PC-9 (cell line): ENCODE data around the gene MAGI2.

Experiments used
- CTCF ChIP-seq: fragments of 200-600 bp; sonication (generic); conservative IDR thresholded peaks from 2 replicates; pipeline ENCODE4 v1.6.1; 2017; ENCODE audit warnings: mixed run types, antibody characterized with exemption, mild to moderate bottlenecking, moderate library complexity
- EZH2 ChIP-seq: fragments of 200-600 bp; sonication (generic); IDR thresholded peaks from 2 replicates; pipeline ENCODE4 v1.8.0; 2017; ENCODE audit warnings: antibody characterized with exemption, low read depth

- no peak for TF ChIP-seq CTCF
- TF ChIP-seq EZH2: no peak
These were observed 93.6 kb downstream of the MAGI2 start for GRCh38 chr7:79359827-79360226.
